ENCODE data around the gene CCDC27.

CCDC27 gene

DNA sequence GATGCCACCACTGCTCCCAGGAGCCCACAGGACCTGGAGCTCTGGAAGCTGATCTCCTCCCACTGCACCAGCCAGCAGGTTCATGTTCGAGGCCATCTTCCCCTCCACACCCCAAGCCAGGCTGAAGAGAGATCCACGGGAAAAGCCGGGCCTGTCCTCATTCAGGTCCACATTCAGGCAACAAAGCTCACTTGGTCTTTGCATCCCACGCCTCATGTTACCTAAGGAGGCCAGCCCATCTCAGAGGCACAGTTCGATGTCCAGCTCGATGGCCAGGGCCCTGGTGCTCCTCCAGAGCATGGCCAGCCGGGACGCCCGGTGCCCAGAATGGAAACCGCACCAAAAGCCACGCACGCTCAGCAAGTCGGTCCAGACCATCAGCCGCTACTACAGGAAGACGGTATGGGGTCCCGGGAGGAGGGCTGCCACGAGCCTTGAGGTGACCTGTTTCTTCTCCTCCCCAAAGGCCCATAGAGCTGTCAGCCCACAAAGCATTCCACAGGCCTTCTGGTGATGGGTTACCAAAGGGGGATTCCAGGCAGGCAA lies at the start of gene CCDC27:
Gene CCDC27, plus strand, starts transcription at position 51 of the 546 bp plus-strand sequence. Its CDS starts 32 bp downstream, at position 83.
- ATAC-seq: no peak
- no peak for TF ChIP-seq ARNTL (CRISPR knock-in tag; IDR thresholded peaks at IDR 0.05; ENCODE audit: borderline replicate concordance, low read depth)
- TF ChIP-seq, protein P1, sequence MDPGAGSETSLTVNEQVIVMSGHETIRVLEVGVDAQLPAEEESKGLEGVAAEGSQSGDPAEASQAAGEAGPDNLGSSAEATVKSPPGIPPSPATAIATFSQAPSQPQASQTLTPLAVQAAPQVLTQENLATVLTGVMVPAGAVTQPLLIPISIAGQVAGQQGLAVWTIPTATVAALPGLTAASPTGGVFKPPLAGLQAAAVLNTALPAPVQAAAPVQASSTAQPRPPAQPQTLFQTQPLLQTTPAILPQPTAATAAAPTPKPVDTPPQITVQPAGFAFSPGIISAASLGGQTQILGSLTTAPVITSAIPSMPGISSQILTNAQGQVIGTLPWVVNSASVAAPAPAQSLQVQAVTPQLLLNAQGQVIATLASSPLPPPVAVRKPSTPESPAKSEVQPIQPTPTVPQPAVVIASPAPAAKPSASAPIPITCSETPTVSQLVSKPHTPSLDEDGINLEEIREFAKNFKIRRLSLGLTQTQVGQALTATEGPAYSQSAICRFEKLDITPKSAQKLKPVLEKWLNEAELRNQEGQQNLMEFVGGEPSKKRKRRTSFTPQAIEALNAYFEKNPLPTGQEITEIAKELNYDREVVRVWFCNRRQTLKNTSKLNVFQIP (CRISPR knock-in tag; IDR thresholded peaks at IDR 0.05; ENCODE audit: borderline replicate concordance, low read depth): no peak
- no peak for TF ChIP-seq ZNF8 (CRISPR knock-in tag; IDR thresholded peaks at IDR 0.05)
- TF ChIP-seq, protein P2, sequence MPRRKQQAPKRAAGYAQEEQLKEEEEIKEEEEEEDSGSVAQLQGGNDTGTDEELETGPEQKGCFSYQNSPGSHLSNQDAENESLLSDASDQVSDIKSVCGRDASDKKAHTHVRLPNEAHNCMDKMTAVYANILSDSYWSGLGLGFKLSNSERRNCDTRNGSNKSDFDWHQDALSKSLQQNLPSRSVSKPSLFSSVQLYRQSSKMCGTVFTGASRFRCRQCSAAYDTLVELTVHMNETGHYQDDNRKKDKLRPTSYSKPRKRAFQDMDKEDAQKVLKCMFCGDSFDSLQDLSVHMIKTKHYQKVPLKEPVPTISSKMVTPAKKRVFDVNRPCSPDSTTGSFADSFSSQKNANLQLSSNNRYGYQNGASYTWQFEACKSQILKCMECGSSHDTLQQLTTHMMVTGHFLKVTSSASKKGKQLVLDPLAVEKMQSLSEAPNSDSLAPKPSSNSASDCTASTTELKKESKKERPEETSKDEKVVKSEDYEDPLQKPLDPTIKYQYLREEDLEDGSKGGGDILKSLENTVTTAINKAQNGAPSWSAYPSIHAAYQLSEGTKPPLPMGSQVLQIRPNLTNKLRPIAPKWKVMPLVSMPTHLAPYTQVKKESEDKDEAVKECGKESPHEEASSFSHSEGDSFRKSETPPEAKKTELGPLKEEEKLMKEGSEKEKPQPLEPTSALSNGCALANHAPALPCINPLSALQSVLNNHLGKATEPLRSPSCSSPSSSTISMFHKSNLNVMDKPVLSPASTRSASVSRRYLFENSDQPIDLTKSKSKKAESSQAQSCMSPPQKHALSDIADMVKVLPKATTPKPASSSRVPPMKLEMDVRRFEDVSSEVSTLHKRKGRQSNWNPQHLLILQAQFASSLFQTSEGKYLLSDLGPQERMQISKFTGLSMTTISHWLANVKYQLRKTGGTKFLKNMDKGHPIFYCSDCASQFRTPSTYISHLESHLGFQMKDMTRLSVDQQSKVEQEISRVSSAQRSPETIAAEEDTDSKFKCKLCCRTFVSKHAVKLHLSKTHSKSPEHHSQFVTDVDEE (CRISPR knock-in tag; IDR thresholded peaks at IDR 0.05): no peak
- TF ChIP-seq PPARA (CRISPR knock-in tag; IDR thresholded peaks at IDR 0.05; ENCODE audit: borderline replicate concordance): no peak
- no peak for TF ChIP-seq ZFP30 (CRISPR knock-in tag; IDR thresholded peaks at IDR 0.05)
- TF ChIP-seq CSDC2 (CRISPR knock-in tag; IDR thresholded peaks at IDR 0.05): no peak
- no peak for TF ChIP-seq RARB (CRISPR knock-in tag; IDR thresholded peaks at IDR 0.05)
- no peak for TF ChIP-seq ZNF70 (CRISPR knock-in tag; IDR thresholded peaks at IDR 0.05)
- no peak for TF ChIP-seq TOX (CRISPR knock-in tag; IDR thresholded peaks at IDR 0.05; ENCODE audit: borderline replicate concordance)
- no peak for TF ChIP-seq BACH2 (CRISPR knock-in tag; IDR thresholded peaks at IDR 0.05; ENCODE audit: borderline replicate concordance)
- TF ChIP-seq PATZ1 (CRISPR knock-in tag; IDR thresholded peaks at IDR 0.05; ENCODE audit: borderline replicate concordance): no peak
- TF ChIP-seq GLIS3 (CRISPR knock-in tag; IDR thresholded peaks at IDR 0.05): no peak
- TF ChIP-seq ZNF565 (CRISPR knock-in tag; conservative IDR thresholded peaks at IDR 0.05; ENCODE audit: low read depth): no peak

DNA sequence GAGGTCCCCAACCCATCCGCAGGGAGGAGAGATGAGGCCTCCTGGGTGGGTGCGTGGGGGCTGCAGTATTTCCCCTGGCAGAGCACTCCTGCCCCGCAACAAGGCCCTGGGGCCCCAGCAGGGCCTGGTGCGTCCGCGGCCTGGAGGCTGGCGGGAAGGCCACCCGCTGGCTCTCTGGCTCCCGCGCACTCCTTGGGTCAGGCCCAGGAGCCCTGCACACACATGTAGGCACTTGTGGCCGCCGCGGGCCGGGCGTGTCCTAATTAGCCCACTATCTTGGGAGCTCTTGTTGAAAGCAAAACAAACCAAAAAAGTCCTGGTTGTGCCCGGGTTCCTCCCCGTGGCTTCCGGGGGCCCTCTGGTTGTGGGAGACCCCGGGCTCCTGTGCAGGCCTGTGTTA lies 49.7 kb upstream of the CCDC27 start:
- no peak for TF ChIP-seq ZC3H10 (CRISPR knock-in tag; IDR thresholded peaks at IDR 0.05)
- TF ChIP-seq, protein P1 (CRISPR knock-in tag; IDR thresholded peaks at IDR 0.05; ENCODE audit: borderline replicate concordance, low read depth): no peak
- TF ChIP-seq, protein P3, sequence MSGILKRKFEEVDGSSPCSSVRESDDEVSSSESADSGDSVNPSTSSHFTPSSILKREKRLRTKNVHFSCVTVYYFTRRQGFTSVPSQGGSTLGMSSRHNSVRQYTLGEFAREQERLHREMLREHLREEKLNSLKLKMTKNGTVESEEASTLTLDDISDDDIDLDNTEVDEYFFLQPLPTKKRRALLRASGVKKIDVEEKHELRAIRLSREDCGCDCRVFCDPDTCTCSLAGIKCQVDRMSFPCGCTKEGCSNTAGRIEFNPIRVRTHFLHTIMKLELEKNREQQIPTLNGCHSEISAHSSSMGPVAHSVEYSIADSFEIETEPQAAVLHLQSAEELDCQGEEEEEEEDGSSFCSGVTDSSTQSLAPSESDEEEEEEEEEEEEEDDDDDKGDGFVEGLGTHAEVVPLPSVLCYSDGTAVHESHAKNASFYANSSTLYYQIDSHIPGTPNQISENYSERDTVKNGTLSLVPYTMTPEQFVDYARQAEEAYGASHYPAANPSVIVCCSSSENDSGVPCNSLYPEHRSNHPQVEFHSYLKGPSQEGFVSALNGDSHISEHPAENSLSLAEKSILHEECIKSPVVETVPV (CRISPR knock-in tag; IDR thresholded peaks at IDR 0.05): no peak
- TF ChIP-seq GLIS3 (CRISPR knock-in tag; IDR thresholded peaks at IDR 0.05): no peak
- TF ChIP-seq ZNF565 (CRISPR knock-in tag; conservative IDR thresholded peaks at IDR 0.05; ENCODE audit: low read depth): no peak
- no peak for ATAC-seq

DNA sequence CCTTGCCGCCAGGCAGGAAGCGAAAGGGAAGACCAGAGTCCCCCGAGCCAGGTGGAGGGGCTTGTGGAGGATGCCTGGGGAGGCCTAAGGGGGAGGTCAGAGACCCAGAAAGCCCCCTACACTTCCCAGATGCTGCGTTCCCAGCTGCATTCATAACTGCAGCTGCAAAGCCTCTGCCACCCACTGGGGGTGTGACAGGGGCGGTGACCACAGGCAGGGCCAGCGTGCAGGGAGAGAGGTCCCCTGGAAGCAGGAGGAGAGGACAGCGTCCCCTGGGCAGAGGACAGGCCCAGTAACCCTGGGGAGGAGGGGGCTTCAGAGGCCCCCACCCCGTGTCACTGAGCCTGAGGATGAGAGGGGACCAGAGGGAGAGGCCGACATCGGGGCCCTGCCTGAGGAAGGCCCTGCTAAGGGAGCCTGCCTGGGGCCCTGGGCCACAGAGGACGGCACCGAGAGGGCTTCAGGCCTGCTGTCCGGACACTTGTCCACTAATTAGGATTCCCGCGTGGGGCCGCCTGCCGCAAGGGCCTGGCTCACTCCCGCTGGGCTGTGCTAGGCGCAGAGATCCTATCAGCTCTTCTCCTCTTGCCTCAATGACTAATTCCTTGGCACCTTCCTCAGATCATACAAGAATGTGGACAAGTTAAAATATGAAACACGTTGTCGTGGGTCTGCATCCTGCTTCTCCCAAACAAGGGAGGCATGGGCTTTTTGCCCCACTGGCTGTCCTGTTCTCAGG lies 49.1 kb upstream of the CCDC27 start:
- ATAC-seq: peak; percentile 65
- no peak for TF ChIP-seq ZNF8 (CRISPR knock-in tag; IDR thresholded peaks at IDR 0.05)
- TF ChIP-seq PATZ1 (CRISPR knock-in tag; IDR thresholded peaks at IDR 0.05; ENCODE audit: borderline replicate concordance): no peak
- TF ChIP-seq ZNF70 (CRISPR knock-in tag; IDR thresholded peaks at IDR 0.05): no peak
- TF ChIP-seq GLIS3 (CRISPR knock-in tag; IDR thresholded peaks at IDR 0.05): no peak
- TF ChIP-seq, protein P2 (CRISPR knock-in tag; IDR thresholded peaks at IDR 0.05): no peak
- TF ChIP-seq ISL1 (CRISPR knock-in tag; IDR thresholded peaks at IDR 0.05): no peak
- TF ChIP-seq, protein P1 (CRISPR knock-in tag; IDR thresholded peaks at IDR 0.05; ENCODE audit: borderline replicate concordance, low read depth): no peak
- no peak for TF ChIP-seq RARB (CRISPR knock-in tag; IDR thresholded peaks at IDR 0.05)
- no peak for TF ChIP-seq ZFP3 (CRISPR knock-in tag; IDR thresholded peaks at IDR 0.05)
- TF ChIP-seq OSR1 (CRISPR knock-in tag; IDR thresholded peaks at IDR 0.05): no peak

All from SK-N-SH treated with all-trans-retinoic acid at 6 μM for 48 hours (cell line).